K562 (cell line): ENCODE measurements around the gene PMVK. TPM values are rescaled to one million over a fixed set of nuclear protein-coding genes. Genes with fewer than 3 reads are reported as not detected.

ENCODE experiments used
- ASH1L ChIP-seq: fragments of 450-650 bp; IDR thresholded peaks from 2 replicates; pipeline ENCODE4 v1.6.1; 2018; ENCODE audit warnings: borderline replicate concordance, mild to moderate bottlenecking, low read depth; ENCODE audit not compliant: partially characterized antibody
- CHD4 ChIP-seq: fragments of 200-600 bp; sonication (generic); IDR thresholded peaks from 3 replicates; pipeline ENCODE4 v1.6.1; 2012; ENCODE audit warnings: low read depth, mild to moderate bottlenecking, mixed read lengths, low read length, inconsistent platforms; ENCODE audit not compliant: insufficient read depth, insufficient replicate concordance, poor library complexity, severe bottlenecking
- E2F4 ChIP-seq: sonication (generic); formaldehyde crosslinking; IDR thresholded peaks from 2 replicates; pipeline ENCODE4 v1.8.0; 2022; ENCODE audit warnings: mild to moderate bottlenecking, low read depth, missing genetic modification reagents
- E2F6 ChIP-seq, 2 experiments: IDR thresholded peaks; 2 replicates each; pipeline ENCODE4 v1.6.1; 2011; ENCODE audit warnings: borderline replicate concordance in 1 of 2, control low read depth in 1 of 2, low read depth in 1 of 2, low read length in 1 of 2, mild to moderate bottlenecking in 1 of 2, mixed read lengths in 1 of 2, moderate library complexity in 1 of 2; ENCODE audit not compliant: insufficient read depth in 1 of 2, insufficient read length in 1 of 2, poor library complexity in 1 of 2, severe bottlenecking in 1 of 2; ENCODE audit errors: extremely low read depth in 1 of 2
- GATA2 ChIP-seq: sonication (generic); formaldehyde crosslinking; IDR thresholded peaks from 2 replicates; pipeline ENCODE4 v1.4.0; 2020; ENCODE audit warnings: mild to moderate bottlenecking, missing genetic modification reagents
- GTF2F1 ChIP-seq: IDR thresholded peaks from 2 replicates; pipeline ENCODE4 v1.6.1; 2011; ENCODE audit warnings: low read depth, low read length, improper control_type of control experiment
- HBP1 ChIP-seq: fragments of 450-650 bp; formaldehyde crosslinking; IDR thresholded peaks from 2 replicates; pipeline ENCODE4 v1.4.0; 2022; ENCODE audit warnings: missing genetic modification characterization
- ILK ChIP-seq: fragments of 450-650 bp; IDR thresholded peaks from 2 replicates; pipeline ENCODE4 v1.6.1; 2016; ENCODE audit warnings: missing genetic modification characterization, low read depth, mild to moderate bottlenecking, missing compliant biosample characterization, moderate library complexity, borderline replicate concordance
- KAT7 ChIP-seq: sonication (generic); formaldehyde crosslinking; IDR thresholded peaks from 2 replicates; pipeline ENCODE4 v1.8.0; 2022; ENCODE audit warnings: missing genetic modification reagents, mild to moderate bottlenecking, borderline replicate concordance
- MXD1 ChIP-seq: fragments of 250-450 bp; sonication (Bioruptor Pico); IDR thresholded peaks from 2 replicates; pipeline ENCODE4 v1.8.0; 2021; ENCODE audit warnings: borderline replicate concordance, mild to moderate bottlenecking, moderate library complexity; ENCODE audit not compliant: poor library complexity, severe bottlenecking
- SMARCA4 ChIP-seq: fragments of 450-650 bp; IDR thresholded peaks from 2 replicates; pipeline ENCODE4 v1.6.1; 2016
- SREBF1 ChIP-seq: fragments of 150-350 bp; IDR thresholded peaks from 2 replicates; pipeline ENCODE4 v1.6.1; 2014; ENCODE audit warnings: antibody characterized with exemption, low read depth, low read length, borderline replicate concordance
- TCF15 ChIP-seq: fragments of 250-450 bp; sonication (Bioruptor Pico); IDR thresholded peaks from 2 replicates; pipeline ENCODE4 v1.8.0; 2022; ENCODE audit warnings: moderate library complexity, mild to moderate bottlenecking, inconsistent platforms
- THAP7 ChIP-seq: fragments of 250-450 bp; sonication (Bioruptor Pico); IDR thresholded peaks from 2 replicates; pipeline ENCODE4 v1.5.0; 2021
- THRB ChIP-seq: fragments of 450-650 bp; formaldehyde crosslinking; conservative IDR thresholded peaks from 2 replicates; pipeline ENCODE4 v1.4.0; 2022; ENCODE audit warnings: mild to moderate bottlenecking, missing genetic modification characterization
- ZNF197 ChIP-seq: fragments of 200-800 bp; sonication (Bioruptor generic); IDR thresholded peaks from 2 replicates; pipeline ENCODE4 v1.6.1; 2016; ENCODE audit warnings: low read depth, missing genetic modification characterization, missing compliant biosample characterization
- ZNF57 ChIP-seq: fragments of 450-650 bp; formaldehyde crosslinking; IDR thresholded peaks from 2 replicates; pipeline ENCODE4 v1.4.0; 2020; ENCODE audit warnings: mild to moderate bottlenecking, moderate library complexity
- ZNF780A ChIP-seq: fragments of 250-450 bp; sonication (Bioruptor Pico); IDR thresholded peaks from 2 replicates; pipeline ENCODE4 v1.5.0; 2021; ENCODE audit warnings: mild to moderate bottlenecking
- polyA plus RNA-seq, 8 experiments: library from polyadenylated mRNA; depleted of rRNA in 4 of 8; stranded (reverse) in 5 of 8; unstranded in 3 of 8; fragments of >200 nt; fragmentation: Nextera tagmentation in 2 of 8; fragmentation: Illumina TruSeq in 1 of 8; extraction: Ambion mirVana in 2 of 8; extraction: Trizol in 1 of 8; gene quantifications; 2 replicates each; pipeline versions ENCODE4 v1.2.1 to v1.2.3, GENCODE V29; 2011 to 2014; ENCODE audit warnings: inconsistent platforms in 1 of 8, missing spikeins in 1 of 8
- total RNA-seq, 7 experiments: library from RNA; depleted of rRNA in 6 of 7; stranded (reverse); fragments of >200 nt in 6 of 7; fragmentation: Illumina TruSeq in 2 of 7; extraction: Trizol in 2 of 7; gene quantifications; 2 replicates each; pipeline versions ENCODE4 v1.2.1 to v1.2.3, GENCODE V29; 2011 to 2021; ENCODE audit warnings: low replicate concordance in 1 of 7

The PMVK gene
- total and polyA plus RNA-seq, 9 of the 15 experiments (the other 6 are each of a cell fraction or from before 2014, with no cell fraction given), result 1.1 to 15.3 (median 6.3) TPM

- TF ChIP-seq ASH1L, result no peak
- no peak for TF ChIP-seq ZNF197 (CRISPR knock-in tag)
- no peak for TF ChIP-seq GATA2 (CRISPR knock-in tag)
- TF ChIP-seq SREBF1, result no peak
- no peak; the same call in 1 of the 2 replicates for TF ChIP-seq GTF2F1
- TF ChIP-seq ZNF57 (CRISPR knock-in tag), result peak; percentile 84; the same call in 1 of the 2 replicates
- TF ChIP-seq ILK, result no peak
- TF ChIP-seq CHD4, result no peak
- TF ChIP-seq E2F6 (IDR thresholded peaks at IDR 0.05; ENCODE audit: borderline replicate concordance in 1 of 2, extremely low read depth in 1 of 2, insufficient read depth in 1 of 2, insufficient read length in 1 of 2, low read depth in 1 of 2, low read length in 1 of 2, poor library complexity in 1 of 2, severe bottlenecking in 1 of 2), result peak in 1 of 2 experiments; percentile 52
- 0 out of 2 replicates have a peak, but pooled peaks have one; percentile 51 for TF ChIP-seq E2F4
- TF ChIP-seq ZNF780A (CRISPR knock-in tag), result peak; percentile 28; the same call in 1 of the 2 replicates
- no peak for TF ChIP-seq SMARCA4
- TF ChIP-seq KAT7 (CRISPR knock-in tag), result peak; percentile 70; the same call in 1 of the 2 replicates
- no peak for TF ChIP-seq HBP1 (CRISPR knock-in tag)
- TF ChIP-seq TCF15 (CRISPR knock-in tag), result no peak
- TF ChIP-seq THAP7 (CRISPR knock-in tag), result peak; percentile 93
- peak; percentile 85 for TF ChIP-seq THRB (CRISPR knock-in tag)
- no peak for TF ChIP-seq MXD1 (CRISPR knock-in tag)
These were observed 25.0 kb upstream of the PMVK start, which contains the start of gene PYGO2 (continued) for GRCh38 chr1:154961207-154962155.
